Cardiac fibroblast (primary cell): ENCODE results near the gene PCF11.
A peak's percentile ranks its signal among the peaks of the same experiment; 100 is the strongest.

Experiments
- DNase-seq, 2 donors: peaks; one replicate each; pipeline versions ENCODE4 v3.0.0 to v3.0.0-alpha.2; 2010; ENCODE audit warnings: low read depth in 2 of 2
- H3K4me3 ChIP-seq, 2 donors: replicated peaks in 1 of 2; 1 replicate in 1 of 2; 2 replicates in 1 of 2; pipeline ENCODE4 v1.5.1; 2011; ENCODE audit warnings: low read depth in 2 of 2, low read length in 2 of 2, mild to moderate bottlenecking in 2 of 2, moderate library complexity in 1 of 2
- TF ChIP-seq, protein P1 (sequence below): IDR thresholded peaks from one replicate; pipeline ENCODE4 v1.5.1; 2011; ENCODE audit warnings: low read depth, mild to moderate bottlenecking, low read length, inconsistent platforms

The PCF11 gene, protein sequence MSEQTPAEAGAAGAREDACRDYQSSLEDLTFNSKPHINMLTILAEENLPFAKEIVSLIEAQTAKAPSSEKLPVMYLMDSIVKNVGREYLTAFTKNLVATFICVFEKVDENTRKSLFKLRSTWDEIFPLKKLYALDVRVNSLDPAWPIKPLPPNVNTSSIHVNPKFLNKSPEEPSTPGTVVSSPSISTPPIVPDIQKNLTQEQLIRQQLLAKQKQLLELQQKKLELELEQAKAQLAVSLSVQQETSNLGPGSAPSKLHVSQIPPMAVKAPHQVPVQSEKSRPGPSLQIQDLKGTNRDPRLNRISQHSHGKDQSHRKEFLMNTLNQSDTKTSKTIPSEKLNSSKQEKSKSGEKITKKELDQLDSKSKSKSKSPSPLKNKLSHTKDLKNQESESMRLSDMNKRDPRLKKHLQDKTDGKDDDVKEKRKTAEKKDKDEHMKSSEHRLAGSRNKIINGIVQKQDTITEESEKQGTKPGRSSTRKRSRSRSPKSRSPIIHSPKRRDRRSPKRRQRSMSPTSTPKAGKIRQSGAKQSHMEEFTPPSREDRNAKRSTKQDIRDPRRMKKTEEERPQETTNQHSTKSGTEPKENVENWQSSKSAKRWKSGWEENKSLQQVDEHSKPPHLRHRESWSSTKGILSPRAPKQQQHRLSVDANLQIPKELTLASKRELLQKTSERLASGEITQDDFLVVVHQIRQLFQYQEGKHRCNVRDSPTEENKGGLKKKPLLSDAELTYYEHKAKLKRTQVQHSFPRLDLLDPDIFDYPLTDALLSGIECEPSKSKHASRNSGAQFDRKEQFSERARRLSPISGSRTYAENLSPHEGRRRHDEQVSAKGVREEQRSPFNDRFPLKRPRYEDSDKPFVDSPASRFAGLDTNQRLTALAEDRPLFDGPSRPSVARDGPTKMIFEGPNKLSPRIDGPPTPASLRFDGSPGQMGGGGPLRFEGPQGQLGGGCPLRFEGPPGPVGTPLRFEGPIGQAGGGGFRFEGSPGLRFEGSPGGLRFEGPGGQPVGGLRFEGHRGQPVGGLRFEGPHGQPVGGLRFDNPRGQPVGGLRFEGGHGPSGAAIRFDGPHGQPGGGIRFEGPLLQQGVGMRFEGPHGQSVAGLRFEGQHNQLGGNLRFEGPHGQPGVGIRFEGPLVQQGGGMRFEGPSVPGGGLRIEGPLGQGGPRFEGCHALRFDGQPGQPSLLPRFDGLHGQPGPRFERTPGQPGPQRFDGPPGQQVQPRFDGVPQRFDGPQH (N-terminal part only)

DNA sequence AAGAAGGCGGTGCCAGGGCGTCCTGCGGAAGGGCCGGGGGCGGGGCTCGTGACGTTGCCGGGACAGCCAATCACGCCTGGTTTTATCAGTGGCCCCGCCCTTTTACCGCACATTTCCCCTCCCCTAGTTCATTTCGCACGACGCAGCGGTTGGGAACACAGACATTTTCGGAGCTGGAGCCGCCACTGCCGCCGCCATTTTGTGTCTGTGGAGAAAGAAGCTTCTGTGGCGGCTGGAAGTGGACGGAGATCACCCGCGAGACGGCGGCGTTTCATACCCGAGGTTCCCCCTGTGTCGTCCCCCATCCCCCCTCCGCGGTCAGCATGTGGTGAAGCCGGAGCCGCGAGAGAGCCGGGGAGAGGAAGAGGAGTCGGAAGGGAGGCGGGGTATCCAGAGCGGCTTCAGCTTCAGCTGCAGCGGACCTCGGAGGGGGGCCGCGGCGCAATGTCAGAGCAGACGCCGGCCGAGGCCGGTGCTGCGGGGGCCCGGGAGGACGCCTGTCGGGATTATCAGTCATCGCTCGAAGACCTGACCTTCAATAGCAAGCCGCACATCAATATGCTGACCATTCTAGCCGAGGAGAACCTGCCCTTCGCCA, at the start of gene PCF11:
Gene PCF11 (plus strand): TSS at position 136 of the 598 bp plus-strand sequence. CDS start 309 bp downstream, at position 445.
- H3K4me3 ChIP-seq = peak within 1 kb of the TSS; percentile 82 to 91
- TF ChIP-seq, protein P1, sequence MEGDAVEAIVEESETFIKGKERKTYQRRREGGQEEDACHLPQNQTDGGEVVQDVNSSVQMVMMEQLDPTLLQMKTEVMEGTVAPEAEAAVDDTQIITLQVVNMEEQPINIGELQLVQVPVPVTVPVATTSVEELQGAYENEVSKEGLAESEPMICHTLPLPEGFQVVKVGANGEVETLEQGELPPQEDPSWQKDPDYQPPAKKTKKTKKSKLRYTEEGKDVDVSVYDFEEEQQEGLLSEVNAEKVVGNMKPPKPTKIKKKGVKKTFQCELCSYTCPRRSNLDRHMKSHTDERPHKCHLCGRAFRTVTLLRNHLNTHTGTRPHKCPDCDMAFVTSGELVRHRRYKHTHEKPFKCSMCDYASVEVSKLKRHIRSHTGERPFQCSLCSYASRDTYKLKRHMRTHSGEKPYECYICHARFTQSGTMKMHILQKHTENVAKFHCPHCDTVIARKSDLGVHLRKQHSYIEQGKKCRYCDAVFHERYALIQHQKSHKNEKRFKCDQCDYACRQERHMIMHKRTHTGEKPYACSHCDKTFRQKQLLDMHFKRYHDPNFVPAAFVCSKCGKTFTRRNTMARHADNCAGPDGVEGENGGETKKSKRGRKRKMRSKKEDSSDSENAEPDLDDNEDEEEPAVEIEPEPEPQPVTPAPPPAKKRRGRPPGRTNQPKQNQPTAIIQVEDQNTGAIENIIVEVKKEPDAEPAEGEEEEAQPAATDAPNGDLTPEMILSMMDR = no peak
- DNase-seq = peak in 1 of 2 donors; percentile 100

DNA sequence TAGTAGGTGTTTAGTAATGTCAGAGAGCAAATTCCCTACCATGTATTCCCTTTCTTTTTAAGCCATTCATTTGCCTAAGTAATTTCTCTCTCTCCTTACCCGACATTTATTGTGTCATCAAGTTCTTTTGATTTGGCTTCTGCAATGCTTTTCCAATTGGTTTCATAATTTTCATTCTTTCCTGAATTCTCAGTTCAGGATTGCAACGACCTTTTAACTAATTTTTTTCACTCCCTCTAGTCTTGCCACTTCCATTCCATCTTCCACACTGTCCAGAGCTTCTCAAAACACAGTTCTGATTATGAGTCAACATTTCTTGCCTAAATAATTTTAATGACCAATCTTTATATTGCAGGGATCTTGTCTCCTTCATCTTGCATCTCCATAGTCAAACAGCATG, 44.0 kb upstream of the PCF11 start:
- DNase-seq = no peak
- TF ChIP-seq, protein P1 = no peak
- no peak overlapping the region for H3K4me3 ChIP-seq

DNA sequence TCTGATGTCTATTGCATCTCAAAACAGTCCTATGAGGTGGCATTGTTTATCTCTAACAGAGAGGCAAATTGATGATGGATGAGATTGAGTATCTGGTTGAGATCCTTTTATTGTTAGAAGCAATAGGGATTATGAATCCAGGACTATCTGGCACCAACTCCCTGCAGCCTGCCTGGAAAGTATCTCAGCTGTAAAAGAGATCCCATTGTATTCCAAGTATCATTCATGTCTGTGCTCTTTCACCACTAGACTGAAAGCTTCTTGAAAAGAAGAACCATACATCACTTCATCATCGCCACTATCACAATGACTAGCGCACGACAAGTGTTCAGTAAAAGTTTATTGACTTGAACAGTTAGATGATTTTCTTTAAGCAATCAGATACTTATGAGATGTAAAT, 41.9 kb upstream of the PCF11 start:
- DNase-seq = no peak
- H3K4me3 ChIP-seq = no peak overlapping the region
- TF ChIP-seq, protein P1 = no peak

DNA sequence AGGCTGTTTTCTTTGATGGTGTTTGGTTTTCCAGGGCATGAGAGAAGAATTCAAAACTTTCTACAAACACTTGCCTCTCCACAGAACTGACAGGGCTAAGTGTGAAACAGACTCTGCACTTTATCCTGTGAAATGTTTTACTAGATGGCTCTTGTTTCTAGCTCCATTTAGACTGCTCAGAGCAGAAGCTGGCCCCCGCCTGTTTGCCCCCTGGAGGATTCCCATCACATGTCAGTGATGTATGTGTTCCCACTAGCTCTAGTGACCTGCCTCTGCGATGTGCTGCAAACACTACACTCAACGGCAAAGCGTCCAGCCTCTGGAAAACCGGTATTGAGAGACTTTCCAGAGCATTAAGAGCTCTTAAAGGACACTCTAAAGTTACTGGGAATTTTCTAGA, 41.4 kb upstream of the PCF11 start:
- TF ChIP-seq, protein P1 = no peak
- H3K4me3 ChIP-seq = no peak overlapping the region
- DNase-seq = no peak

DNA sequence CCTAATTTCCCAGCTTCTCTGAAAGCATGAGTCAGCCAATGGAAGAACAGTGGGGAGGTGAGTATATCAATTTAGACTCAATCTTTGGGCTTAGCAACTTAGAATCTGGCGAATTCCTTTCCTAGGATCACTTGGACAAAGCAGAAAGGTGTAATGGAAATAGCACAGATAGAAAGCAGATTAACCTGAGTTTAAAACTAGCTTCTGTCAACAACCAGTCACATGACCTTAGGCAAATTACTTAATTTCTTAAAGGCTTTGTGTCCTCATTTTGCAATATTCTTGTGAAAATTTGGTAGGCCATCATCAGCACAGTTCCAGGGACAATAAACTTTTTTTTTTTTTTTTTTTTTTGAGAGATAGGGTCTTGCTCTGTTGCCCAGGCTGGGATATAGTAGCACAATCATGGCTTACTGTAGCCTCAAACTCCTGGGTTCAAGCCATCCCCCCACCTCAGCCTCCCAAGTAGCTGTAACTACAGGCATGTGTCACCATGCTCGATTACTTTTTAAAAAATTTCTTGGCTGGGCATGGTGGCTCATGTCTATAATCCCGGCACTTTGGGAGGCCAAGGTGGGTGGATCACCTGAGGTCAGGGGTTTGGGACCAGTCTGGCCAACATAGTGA, 40.8 kb upstream of the PCF11 start:
- DNase-seq = no peak
- TF ChIP-seq, protein P1 = no peak
- no peak overlapping the region for H3K4me3 ChIP-seq

DNA sequence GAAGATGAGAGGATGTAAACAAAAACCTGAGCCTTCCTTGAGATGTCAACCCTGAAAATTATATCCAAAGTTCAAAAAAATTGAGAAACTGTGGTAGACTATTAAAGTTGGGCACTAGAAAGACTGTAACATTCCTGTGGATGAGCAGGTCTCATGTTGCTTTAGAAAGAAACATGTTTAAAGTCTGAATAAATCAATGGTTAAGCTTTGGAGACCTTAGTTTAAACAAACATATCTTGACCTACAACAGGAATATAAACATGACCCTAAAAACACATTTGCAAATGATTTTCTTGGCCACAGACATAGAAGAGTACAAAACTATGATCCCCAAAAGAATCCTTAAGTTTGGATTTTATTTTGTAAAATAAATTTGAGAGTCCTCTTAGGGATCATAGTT, 38.1 kb upstream of the PCF11 start:
- H3K4me3 ChIP-seq = no peak overlapping the region
- DNase-seq = no peak
- TF ChIP-seq, protein P1 = no peak
